Stimulated activated CD8-positive, alpha-beta memory T cell treated with anti-CD3 and anti-CD28 coated beads, Interleukin-2, amount 100 ng/mL, for 1 hour (primary cell): ENCODE data around the gene KRT79.

Source experiments
- DNase-seq, 2 donors: peaks; one replicate each; pipeline ENCODE4 v3.0.0-alpha.2; 2020; ENCODE audit warnings: low read depth in 2 of 2

Gene KRT79

DNA sequence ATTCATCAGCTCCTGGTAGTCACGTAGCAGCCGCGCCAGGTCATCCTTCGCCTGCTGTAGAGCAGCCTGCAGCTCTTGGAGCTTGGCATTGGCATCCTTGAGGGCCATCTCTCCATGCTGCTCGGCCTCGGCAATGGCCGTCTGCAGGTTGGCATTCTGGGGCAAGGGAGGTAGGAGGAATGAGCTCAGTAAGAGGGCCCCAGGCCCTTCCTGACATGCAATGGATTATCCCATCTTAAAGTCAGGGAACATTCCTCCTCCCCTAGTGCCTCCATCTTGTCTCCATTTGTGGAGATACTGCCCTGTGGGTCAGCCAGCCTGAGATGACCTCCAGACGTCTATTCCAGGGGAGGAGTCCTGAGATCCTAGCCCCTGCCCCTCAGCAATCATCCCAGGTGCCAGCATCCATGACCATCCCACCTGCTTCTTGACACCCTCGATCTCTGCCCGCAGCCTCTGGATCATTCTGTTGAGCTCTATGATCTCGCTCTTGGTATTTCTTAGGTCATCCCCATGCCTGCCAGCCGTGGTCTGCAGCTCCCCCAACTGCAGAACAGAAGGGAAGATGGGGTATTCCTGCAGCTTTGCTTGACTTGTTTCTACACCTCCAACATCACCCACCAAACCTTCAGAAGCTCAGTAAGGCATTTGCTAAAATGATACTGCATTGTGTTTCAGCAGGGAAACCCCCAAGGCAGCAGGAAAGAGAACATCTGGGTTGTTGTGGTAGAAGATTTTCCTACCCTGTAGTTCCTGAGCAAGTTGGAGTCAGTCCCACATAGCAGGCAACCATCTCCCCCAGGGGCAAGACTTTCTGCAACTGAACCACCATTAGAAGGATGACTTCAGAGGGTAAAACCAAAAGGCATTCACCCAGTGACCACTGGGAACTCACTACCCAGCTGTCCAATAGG is 42.6 kb downstream of the KRT79 start:
- DNase-seq, result no peak

DNA sequence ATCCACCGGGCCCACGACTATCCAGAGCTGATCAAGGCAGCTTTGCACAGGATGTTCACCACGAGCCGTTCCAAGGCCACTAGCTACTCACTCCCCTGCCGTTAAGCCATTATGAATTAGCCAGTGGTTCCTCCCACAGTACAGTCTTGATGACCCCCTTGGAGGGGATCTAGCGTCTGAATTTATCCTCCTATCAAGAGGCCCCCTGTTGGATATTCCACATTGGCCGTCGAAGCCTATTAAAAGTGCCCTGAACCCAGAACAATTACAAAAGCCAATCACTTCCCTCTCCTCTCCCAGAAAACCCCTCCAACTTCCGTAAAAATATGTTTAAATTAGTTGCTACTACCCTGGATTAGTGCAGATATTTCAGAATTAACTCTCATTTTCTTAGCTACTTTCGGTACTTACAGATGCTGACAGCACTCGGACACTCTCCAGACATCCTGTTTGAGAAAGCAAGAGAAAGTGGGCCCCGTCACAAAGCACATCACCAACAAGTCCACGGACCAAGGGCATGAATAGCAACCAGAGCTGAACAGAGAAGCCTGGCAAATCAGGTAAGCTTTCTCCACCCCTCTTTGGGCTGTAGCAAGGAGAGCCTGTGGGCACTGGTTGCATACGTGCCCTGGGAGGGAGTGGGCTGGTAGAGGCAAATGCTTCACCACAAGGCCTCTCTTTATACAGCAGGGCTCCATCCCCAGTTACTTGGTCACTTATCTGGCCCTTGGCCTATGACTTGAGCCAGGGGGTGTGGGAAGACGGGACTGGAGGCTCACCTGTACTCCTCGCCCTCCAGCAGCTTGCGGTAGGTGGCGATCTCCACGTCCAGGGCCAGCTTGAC is 43.5 kb downstream of the KRT79 start:
- no peak for DNase-seq

DNA sequence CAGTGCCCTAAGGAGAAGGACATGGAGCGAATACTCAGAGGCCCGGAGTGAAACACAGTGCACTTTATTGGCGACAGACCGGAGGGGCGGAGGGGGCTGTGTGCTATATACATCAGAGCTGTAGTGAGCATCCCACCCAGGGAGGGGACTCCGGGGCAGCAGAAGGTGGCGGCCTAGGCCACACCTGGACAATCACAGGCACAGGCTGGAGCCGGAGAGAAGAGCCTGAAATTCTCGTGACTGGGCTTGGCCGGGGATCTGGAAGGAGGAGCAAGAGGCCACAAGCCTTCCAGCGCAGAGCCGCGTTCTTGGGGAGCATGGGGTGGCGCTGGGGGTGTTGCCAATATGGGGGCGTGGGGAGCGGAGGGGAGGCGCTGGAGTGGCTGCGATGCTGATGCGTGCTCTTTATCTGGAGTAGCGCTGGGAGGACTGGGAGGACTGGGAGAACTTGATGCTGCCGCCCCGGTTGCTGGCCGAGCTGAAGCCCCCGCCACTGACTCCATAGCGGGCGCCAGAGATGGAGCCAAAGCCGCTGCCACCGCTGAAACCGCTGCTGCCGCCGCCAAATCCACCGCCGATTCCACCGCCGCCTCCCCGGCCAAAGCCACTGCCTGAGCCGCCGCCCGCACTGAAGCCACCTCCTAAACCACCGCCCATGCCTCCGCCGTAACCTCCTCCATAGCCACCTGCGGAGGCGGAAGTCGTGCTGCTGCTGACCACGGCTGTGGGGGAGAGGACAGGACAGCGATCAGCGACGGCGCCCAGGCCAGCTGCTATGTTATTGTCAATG is 44.3 kb downstream of the KRT79 start:
- no peak for DNase-seq

DNA sequence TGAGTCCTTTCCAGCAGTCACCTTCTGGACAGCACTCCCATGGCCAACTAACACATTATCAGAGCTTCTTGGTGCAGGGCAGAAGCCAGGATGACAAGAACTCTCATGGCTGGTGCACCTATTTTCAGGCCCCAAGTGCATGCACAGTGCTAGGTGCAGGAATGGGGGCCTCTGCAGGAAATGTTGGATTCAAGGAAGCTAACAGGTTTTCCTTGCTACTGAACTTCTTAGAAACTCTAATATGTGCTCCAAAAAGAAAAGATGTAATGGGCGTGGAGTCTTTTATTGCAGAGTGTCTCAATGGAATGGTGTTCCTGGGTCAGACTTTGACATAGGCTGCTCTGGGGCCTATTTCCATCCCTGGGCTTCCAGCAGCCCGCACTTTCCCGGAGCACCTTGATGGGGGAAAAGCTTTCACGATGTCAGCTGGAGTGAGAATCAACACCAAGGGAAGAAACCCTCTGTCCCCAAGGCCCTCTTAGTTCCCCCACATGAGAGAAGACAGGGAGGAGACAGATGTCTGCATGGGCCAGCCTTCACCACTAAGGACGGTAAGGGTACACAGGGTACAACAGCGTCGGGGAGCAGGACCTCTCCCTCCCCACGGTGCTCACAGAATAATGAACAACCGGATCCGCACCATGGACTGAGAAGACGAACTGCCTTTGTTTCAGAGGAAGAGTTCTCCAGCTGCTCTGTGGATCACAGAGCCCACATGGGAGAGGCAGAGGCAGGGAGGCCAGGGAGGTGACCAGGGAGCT is 45.1 kb downstream of the KRT79 start:
- no peak for DNase-seq

DNA sequence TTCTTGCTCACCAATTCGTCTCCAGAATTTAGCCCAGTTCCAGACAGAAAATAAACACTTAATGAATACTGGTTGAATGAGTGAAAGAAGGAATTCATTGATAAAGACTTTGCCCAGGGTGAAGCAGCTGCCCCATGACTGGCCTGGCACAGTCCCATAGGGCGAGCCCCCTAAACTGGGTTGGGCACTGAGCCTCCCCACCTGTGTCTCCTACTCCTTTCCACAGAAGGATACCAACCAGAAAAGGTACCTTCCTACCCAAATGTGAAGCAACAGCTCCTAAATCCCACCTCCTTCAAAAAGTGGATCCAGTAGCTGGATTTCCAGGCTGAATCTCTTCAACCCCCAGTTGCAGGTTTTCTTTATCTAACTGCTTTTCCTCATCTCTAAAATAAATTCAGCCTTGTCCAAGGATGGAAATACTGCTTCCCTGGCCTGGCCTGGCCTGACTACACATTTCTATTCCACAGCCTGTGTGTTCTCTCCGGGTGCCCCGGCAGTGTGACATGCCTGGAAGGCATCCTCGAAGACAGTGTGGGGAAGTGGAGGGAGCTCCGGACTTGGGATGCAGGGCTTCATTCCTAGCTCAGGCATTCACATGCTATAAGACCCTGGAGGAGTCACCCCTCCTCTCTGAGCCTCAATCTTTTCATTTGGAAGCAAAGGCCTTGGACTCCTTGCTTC is 45.8 kb downstream of the KRT79 start:
- DNase-seq, result no peak

DNA sequence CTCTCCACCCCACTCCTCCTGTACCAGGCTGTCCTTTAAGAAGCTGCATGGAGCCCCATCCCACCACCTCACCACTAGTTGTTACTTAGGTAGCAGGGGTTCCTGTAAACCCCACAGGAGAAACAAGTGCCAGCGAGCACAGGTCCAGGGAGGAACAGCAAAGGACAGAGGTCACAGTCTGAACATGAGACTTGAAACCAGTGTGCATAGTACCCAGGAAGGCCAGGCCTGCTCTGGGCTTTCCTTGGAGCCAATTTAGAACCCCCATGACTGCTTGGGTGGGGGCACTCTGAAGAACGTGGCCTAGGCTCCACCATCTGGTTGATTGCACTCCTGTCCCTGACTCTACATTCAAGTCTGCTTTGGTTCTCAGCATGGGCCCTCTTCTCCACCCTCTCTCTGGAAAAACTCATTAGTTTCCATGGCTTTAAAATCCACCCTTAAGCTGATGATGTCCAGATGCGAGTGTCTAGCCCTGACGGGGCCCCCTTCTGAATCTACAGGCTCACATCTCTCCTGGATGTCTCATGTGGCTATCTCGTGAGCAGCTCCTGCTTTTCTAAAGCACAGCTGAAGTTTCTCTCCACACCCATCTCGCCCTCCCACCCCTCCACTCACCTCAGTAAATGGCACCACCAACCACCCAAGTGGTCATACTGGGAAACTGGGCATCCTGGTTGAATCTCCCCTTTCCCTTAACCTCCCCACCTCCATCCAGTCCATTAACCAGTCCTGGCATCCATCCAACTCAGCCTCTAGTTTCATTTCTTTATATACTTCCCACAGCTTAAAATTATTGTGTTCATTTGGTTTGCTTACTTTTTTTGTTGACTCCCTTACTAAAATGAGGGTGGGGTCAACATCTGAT is 46.6 kb downstream of the KRT79 start:
- no peak for DNase-seq

DNA sequence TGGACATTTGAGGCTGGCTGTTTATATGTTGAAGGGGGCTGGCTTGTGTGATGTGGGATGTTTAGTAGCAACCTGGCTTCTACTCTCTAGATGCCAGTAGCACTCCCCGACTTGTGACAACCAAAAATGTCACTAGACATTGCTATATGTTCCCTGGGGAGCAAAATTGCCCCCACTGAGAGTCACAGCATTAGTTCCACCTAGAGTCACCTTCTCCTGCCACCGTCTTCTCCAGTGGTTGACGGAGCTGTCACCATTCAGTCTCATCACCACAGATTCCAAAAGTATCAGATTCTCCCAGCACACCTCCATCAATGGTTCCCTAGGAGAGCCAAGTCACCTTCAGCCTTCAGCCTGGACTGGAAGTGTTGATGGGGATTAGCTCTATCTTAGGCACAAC is 49.2 kb downstream of the KRT79 start:
- DNase-seq, result no peak

DNA sequence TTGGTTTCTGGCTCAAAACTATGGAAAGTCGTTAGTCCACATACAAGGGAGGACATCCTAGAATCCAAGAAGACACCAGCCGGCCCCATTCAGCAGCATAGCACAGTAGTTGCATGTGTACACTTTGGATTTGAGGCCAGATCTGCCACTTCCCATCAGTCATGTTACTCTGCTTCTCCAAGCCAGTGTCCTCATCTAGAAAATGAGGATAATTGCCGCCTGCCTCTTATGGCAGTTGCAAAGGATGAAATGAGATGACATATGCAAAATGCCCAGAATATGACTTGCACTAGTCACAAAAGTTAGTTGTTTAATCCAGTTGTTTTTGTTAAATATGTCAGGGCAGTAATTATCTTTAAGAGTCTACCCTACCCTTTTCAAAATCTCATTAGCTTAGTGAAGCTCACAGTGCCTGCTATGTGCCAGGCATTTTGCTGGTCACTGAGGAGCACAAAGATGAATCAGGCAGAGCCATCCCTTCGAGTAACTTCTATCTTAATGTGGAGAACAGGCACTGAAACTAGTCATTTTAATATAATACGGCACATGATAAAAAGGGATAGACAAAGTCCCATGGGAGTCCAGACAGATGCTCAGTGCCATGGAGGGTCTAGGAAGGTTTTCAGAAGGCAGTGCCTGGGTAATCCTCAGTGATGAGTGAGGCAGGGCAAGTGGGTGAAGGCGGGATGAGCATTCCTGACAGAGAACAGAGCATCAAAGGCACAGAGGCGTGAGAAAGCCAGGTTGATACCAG is 50.4 kb downstream of the KRT79 start:
- DNase-seq, result no peak

DNA sequence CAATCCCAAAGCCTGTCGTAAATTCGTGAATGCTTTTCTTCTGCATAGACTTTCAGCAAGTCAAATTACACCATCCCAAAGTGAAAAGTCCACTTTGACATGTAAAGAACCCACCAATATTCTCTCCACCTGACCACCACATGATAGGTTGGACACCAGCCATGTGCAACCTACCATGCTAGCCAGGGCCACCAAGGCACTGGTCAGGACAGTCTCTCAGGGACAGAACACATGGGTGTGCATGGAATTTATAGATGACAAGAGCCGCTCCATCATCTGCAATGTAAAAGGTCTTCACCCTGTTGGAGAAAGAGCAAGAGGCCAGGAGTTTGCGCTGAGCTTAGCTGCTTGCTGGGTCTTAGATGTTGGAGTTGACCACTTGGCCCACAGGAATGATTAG is 51.6 kb downstream of the KRT79 start:
- no peak for DNase-seq

DNA sequence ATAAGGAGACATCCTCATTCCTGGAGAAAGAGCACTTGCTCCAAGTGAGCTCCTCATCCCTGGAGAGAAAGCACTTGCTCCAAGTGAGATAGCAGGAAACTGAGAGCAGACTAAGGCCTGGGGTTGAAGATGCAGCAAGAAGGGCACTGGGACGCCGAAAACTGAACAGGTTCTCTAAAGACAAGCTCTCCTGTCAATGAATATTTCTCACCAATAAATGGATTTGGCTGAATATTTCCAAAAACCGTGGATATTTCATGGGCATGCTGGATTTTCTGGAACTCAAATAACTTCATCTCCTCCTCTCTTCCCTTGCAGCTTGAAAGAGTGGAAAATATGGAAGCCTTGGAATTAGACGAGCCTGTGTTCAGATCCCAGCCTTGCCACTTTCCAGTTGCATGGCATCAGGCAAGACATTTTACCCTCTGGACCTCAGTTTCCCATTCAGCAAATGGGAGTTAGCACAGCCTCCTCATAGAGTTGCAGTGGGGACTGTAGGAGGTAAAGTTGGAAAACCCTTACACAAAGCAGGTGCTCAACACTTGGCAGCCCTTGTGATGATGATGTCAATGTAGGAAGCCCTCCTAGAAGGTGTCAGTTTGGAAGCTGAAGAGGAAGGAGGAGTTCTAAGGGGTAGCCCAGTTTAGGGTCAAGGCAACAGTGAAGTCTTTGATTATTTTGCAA is 52.6 kb downstream of the KRT79 start:
- no peak for DNase-seq

DNA sequence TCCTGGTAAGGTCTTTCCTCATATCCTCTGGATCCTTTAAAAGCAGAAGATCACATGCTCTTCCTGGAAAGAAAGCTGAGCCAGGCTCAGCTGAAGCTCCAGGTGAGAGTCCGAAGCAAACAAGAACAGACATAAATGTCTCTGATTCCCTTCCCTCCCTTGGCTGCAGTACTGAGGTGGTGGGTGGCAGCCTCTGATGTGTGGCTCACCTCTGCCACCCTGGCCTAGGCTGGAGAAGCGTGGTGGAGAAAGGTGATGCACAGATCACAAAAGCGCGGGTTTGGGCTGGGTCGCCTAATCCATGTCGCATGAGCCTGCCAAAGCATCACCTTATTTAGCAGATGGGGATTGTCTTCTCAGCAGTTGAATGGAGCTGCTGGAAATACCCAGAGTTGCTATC is 54.2 kb downstream of the KRT79 start:
- no peak for DNase-seq

DNA sequence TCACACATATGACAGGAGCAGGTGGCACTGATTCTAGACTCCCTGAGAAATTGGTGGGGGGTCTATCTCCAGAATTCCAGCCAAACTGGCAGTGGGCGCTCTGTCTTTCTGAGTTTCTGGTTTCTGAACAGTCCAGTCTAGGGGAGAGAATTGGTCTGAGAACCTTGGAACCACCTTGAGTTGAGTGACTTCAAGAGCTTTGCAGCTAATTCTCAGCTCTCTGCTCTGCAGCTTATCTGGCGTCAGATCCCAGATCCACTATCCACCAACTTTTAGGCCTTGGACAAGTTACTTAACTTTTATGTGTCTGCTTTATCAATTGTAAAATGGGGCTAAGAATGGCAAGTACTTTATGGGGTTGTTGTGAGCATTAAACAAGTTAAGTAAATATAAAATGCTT is 55.3 kb downstream of the KRT79 start:
- no peak for DNase-seq

DNA sequence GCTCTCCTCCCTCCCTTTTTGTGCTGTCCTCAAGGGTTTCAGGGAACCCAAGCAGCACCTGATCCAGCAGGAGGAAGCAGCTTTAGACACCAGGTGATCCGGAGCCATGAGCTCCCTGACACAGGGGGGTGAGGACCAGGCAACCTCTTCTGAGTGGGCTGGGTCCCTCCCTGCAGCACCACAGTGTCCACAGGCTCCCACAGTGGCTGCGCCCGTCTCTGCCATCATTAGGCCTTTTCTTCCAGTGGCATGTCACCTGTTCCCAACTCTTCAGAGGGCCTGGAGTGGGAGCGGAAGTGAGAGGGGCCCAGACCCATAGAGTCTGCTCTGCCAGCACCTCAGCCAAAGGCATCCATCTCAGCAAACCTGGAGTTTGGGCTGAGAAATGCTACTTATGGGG is 56.5 kb downstream of the KRT79 start:
- no peak for DNase-seq

DNA sequence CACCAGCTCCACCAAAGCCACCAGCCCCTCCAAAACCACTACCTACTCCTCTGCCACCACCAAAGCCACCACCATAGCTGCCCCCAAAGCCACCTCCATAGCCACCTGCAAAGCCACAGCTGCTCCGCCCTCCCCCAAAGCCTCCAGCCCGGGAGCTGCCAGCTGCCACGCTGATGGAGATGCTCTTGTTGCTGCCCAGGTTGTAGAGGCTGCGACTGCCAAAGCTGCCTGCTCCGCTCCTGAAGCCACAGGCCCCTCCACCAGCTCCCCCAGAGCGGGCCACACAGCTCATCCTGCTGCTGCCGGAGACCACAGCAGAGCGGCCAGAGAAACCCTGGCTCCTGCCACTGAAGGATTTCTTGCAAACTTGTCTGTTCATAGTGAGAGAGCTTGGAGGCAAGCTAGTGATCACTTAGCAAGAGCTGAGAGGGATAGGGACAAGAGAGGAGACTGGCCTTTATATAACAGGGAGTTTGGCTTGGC is 57.2 kb downstream of the KRT79 start, which contains the start of gene KRT76:
Gene KRT76 (minus strand): TSS at position 433 of the 483 bp plus-strand sequence. CDS start 54 bp downstream, at position 379.
- DNase-seq, result no peak

DNA sequence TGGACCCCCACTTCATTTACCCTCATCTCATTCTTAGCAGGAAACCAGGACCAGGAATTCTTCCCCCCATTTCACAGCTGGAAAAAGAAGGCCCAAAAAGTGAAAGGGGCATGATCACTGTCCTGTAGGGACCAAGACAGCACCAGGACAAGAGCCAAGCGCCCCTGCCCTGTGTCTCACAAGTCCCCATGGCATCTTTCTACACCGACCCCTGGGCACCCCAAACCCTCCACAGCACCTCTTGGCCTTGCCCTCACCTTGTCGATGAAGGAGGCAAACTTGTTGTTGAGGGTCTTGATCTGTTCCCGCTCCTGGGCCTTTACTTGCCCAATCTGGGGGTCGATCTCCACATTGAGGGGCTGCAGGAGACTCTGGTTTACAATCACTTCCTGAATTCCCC is 57.7 kb downstream of the KRT79 start:
- no peak for DNase-seq

DNA sequence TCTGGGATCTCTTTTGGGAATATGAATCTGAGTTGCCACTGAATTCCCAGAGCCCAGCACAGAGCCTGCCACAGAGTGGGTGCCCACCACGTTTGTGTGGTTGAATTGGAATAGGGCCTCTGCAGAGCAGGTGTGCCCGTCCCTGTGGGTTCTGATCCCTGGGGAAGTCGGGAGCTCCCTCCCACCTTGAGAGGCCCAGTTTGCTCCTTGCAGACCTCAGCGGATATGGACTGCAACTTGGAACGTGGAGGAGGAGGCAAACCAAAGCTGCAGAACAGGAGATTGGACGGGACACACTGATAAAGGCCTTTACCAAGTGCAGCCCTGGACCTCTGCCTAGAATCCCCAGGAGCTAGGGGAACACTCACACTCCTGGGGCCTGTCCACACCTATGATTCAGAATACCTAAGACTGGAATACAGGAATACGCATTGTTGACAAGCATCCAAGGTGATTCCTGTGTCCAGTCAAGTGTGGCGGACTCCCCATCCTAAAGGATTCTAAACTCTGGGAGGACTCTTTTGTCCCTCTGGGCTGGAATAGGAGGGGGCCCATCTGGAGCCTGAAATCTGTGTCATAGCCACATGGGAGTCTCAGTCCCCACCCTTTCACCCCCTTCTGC is 59.4 kb downstream of the KRT79 start:
- DNase-seq, result no peak

DNA sequence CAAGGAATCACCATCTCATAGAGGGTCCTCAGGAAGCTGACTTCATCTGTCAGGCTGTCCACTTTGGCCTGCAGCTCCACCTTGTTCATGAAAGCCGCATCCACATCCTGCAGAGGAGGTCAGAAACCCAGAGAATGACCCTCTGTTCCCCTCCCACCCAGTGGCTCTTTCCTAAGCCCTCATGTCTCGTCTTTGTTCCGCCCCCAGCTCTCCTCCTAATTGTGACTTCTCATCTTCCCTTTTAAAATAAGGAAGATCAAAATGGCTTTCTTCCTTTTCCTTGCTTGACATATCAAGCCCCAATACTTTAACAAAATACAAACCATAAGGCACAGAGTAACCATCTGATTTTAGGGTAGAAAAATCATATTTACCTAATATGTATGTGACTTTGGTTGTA is 61.3 kb downstream of the KRT79 start:
- no peak for DNase-seq

DNA sequence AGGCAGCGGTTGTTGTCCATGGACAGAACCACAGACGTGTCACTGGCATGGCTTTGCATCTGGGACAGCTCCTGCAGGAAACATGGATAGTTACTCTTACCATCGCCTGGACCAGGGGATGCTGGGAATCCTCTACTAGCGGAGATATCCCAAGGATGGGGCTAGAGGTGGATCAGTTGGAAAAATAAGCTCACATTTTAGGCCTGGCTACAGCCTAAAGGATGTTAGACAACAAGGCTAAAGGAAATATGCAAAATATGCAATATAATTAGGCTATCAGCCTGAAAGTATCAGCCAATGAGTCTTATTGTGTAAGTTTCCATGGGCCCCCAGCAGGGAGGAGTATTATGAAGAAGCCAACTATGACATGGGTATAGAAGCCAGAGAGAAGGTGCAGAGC is 61.9 kb downstream of the KRT79 start:
- DNase-seq, result no peak
